Skin of body (tissue), 2 donors: ENCODE results near the gene NPEPL1. TPM values are rescaled to one million over a fixed set of nuclear protein-coding genes. Genes with fewer than 3 reads are reported as not detected.
"Not testable (repeated sequence)": the region's sequence is repeated elsewhere in the genome, so short reads cannot be mapped to it uniquely, and the experiment has no call there.

ENCODE experiments used
- DNase-seq: peaks from one replicate; lab custom pipeline; 2025; lab: John Stamatoyannopoulos, UW
- total RNA-seq: library from RNA; depleted of rRNA; stranded (reverse); fragments of >200 nt; gene quantifications from one replicate; pipeline ENCODE4 v1.2.3, GENCODE V29; 2014

The NPEPL1 gene
- total RNA-seq, 1 donor from 2014 or later: 19.0 TPM

GRCh38 chr20:58712806-58713731 is 20.5 kb downstream of the NPEPL1 start:
- no peak for DNase-seq

DNA sequence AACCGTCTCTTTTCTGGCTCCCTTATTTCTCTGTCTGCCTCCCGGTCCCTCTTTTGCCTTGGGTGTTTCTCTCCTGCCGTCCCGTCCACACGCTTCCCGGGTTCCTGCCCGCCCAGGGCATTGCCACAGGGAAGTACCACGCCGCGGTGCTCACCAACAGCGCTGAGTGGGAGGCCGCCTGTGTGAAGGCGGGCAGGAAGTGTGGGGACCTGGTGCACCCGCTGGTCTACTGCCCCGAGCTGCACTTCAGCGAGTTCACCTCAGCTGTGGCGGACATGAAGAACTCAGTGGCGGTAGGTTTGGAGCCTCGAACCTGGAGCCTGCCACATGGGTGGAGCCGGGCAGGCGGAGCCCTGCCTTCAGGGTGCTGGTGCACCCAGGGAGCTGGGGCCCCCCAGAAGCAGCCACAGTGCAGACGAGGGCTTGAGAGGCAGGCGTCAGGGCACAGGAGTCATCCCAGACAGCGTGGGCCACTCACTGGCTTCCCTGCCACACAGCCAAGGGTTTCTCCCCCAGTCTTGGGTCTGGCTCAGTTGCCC is 21.3 kb downstream of the NPEPL1 start:
- DNase-seq: no peak

DNA sequence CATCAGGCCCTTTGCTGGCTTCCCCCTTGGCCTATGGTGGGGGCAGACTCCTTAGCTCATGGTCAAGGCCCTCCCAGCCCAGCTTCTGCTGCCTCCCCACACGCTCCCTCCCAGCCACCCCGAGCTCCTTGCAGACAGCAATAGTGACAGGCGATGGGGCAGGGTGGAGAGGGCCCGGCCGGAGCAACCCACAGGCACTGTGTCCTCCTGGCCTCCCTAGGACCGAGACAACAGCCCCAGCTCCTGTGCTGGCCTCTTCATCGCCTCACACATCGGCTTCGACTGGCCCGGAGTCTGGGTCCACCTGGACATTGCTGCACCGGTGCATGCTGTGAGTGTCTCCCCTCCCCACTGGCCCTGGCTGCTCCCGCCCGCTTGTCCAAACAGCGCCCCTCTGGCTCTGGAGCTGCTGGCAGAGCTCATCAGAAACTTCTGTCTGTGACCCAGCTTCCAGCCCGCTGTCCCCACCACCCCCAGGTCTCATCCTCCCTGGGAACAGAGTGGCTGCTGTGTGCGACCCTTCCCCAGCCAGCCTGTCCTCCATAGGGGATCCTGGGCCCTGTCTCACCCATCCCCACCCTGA is 21.8 kb downstream of the NPEPL1 start:
- DNase-seq: no peak

GRCh38 chr20:58714923-58715351 is 22.3 kb downstream of the NPEPL1 start:
- DNase-seq: no peak

GRCh38 chr20:58715391-58715800 is 22.8 kb downstream of the NPEPL1 start:
- DNase-seq: no peak

DNA sequence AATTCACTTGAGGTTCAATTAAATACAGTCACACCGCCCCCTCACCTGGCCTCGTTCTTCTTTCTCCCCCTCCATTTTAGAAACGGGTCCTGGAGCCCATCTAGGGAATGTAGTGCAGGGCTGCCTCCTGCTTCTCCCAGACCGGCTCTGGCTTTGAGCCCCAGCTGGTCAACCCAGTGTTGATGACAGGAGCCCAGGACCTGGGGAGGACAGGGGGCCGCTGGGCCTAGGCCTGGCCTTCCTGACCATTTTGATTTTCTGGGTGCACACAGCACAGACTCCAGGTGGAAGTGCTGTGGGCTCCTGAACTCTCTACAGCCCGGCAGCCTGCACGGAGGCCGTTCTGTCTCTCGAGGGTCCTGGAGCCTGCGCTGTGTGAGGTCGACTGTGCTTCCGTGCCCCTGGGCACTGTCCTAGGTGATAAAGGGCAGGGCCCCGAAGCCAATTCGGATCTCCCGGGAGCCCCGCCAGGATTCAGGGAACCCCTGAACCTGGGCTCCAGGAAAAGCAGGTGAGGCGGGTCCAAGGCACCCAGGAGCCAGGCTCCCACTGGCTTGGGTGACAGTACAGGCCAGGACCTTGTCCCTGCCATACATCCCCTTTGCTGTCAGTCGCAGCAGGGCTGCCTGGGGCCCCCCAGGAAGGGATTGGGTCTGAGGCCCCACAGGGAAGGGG is 23.3 kb downstream of the NPEPL1 start:
- no peak for DNase-seq

- DNase-seq: no peak
Measured at GRCh38 chr20:58716476-58717277, 24.1 kb downstream of the NPEPL1 start.

DNA sequence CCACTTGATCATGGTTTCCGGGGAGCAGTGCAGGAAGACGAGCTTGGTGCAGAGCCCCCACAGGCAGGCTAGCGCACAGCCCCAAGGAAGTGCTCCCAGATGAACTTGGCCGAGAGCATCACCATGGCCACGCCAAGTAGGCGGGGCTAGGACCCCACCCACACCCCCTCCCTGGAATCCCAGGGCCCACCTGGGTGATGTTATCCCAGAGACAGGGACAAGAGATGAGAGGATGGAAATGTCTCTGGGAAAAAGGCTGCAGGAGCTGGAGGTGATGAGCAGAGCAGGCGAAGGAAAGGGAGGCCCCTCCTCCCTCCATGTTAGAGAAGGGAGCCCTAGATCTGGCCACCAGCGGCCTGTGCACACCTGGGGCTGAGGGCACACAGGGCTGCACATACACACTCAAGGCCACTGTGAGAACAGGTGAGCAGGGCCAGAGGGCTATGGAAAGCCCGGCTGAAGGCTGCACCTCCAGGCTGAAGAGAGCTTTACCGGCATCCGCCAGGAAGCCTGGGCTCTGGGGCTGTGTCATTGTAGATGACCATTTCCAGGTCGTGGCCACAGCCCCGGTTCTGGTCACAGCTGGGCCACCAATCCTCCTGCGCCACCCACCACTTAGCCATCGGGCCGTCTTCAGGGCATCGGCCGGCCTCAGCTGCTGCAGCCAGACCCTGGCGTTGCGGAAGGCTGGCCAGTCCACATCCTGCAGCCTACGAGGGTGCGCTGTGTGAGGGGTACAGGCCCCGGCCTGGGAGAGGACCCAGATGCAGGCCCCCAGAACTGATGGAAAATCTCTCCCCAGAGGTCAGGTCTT is 24.9 kb downstream of the NPEPL1 start:
- no peak for DNase-seq

- no peak for DNase-seq
Measured at GRCh38 chr20:58718121-58718563, 25.5 kb downstream of the NPEPL1 start.

GRCh38 chr20:58718729-58719128 is 26.1 kb downstream of the NPEPL1 start:
- no peak for DNase-seq

DNA sequence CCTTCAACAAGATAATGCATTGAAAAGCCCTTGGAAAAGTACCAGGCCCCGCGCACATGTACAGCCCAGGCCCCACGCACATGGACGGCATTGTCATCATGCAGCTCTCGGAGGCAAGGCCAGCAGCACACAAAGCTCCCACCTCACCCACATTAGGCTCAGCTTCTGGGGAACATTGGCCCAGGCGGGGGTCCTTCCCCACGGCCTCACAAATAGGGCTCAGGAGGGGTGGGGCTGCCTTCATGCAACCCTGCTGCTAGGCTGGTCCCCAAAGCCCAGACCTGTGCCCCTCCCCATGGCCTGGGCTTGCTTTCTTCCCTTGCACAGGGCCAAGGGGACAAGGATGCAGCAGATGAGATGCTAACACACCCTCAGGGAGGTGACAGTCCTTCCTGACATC is 26.7 kb downstream of the NPEPL1 start:
- DNase-seq: no peak

DNA sequence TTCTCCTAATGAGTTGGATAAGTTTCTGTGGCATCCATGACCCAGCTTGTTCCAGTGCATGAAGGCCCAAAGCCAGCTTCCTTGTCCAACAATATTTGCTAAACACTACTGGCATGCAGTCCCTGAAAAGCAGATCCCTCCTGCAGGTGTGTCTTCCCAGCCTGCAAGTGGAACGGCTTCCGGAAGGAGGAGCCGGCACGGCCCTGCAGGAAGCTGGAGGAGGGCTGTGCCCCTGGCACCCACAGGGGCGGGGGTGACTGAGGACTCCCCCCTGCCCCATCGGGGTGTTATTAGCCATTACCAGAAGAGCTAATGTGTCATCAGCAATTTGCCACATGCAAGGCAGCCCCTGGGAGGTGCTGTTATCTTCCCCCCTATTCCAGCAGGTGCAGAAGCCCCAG is 27.4 kb downstream of the NPEPL1 start:
- DNase-seq: no peak

DNA sequence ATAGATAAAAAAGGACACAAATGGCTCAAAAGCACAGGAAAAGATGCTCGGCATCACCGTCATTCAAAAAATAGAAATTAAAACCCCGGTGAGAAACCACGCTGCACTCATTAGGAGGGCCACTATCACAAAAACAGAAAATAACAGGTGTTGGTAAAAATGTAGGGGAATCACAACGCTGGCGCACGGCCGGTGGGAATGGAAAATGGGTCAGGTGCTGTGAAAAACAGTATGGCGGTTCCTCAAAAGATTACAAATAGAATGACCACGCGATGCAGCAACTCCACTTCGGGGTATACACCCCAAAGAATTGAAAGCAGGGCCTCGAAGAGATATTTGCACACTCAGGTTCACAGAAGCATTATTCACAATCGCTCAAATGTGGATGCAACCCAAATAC is 28.3 kb downstream of the NPEPL1 start:
- no peak for DNase-seq

- no peak for DNase-seq
Measured at GRCh38 chr20:58721951-58722778, 29.6 kb downstream of the NPEPL1 start.

DNA sequence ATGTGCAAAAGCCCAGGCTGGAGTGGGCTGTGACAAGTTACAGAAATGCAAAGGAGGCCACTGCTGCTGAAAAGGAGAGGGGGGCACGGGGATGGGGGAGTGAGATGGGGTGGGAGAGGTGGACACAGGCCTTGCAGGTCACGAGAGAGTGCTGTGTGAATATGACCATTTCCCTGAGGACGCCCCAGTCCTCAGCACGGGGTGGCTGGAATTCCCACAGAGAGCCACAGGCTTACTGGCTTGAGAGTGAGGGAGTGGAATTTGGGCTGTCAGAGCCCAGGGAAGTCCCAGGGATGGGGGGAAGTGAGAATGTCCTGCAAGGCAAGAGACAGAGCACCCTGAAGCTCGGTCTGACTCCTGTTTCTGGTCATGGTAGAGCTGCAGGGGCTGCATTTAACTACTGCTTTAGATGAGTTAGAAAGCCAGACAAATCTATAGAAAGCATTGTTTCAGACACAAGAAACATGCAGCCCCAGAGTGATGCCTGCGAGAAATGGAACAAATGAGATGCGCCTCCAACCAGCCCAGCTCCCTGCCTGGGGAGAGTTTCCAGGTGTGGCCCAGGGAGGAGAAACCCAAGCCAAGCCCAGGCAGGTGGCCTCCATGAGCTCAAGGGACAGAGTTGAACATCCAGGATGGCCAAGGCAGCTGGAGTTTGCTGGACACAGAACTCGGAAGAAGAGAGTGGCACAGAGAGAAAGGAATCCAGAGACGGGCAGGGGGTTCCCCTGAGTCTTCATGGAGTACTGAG is 30.5 kb downstream of the NPEPL1 start:
- no peak for DNase-seq

GRCh38 chr20:58723628-58723984 is 31.0 kb downstream of the NPEPL1 start:
- DNase-seq: no peak

DNA sequence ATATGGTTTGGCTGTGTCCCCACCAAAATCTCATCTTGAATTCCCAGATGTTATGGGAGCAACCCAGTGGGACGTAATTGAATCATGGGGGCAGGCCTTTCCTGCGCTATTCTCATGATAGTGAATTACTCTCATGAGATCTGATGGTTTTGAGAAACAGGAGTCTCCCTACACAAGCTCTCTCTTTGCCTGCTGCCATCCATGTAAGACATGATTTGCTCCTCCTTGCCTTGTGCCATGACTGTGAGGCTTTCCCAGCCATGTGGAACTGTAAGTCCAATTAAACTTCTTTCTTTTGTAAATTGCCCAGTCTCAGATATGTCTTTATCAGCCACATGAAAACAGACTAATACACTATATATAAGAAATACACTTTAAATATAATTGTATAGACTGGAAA is 33.6 kb downstream of the NPEPL1 start:
- DNase-seq: not testable (repeated sequence)

GRCh38 chr20:58731192-58731591 is 38.6 kb downstream of the NPEPL1 start:
- no peak for DNase-seq

DNA sequence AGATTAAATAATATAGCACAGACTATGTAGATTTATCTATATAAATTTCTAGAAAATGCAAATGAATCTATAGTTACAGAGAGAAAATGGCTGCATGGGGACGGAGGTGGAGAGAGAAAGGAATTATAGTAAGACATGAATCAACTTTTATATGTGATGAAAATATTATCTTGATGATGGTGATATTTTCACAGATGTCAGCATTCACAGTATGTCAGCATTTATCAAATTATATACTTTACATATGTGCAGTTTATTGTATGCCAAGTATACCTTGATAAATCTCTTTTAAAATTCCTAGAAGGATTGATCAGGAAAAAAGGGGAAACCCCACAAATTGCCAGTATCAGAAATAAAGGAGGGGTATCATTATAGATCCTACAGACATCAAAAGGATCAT is 44.6 kb downstream of the NPEPL1 start:
- DNase-seq: no peak
